Measurements from ENCODE around the gene CD6. TPM values are rescaled to one million over a fixed set of nuclear protein-coding genes. Genes with fewer than 3 reads are reported as not detected.

The CD6 gene
- total and polyA plus RNA-seq, 2 donors (not counting 3 experiments of a cell fraction or from before 2014, with no cell fraction given) = not detected

- Histone ChIP-seq H3K79me2 (ENCODE audit: control insufficient read depth, insufficient read depth, low read length) (no peaks in the 10 kb centered on the region), H3K9ac (replicated peaks; ENCODE audit: extremely low read depth, insufficient read depth, low read length) (no peak overlapping the region), H3K27me3 (ENCODE audit: control insufficient read depth in 2 of 2, insufficient read depth in 2 of 2, low read length in 2 of 2) (no peaks in the 10 kb centered on the region), H3K4me1 (ENCODE audit: control insufficient read depth, extremely low read depth, insufficient read depth, low read length) (no peaks in the 10 kb centered on the region), H3K36me3 (ENCODE audit: control insufficient read depth in 2 of 2, extremely low read depth in 1 of 2, insufficient read depth in 2 of 2, low read length in 2 of 2) (no peaks in the 10 kb centered on the region), H2AFZ (ENCODE audit: low read depth, low read length) (no peak overlapping the region), H3K9me1 (replicated peaks; ENCODE audit: control insufficient read depth, extremely low read depth, insufficient read depth, low read length) (no peaks in the 10 kb centered on the region), H3K9me3 (replicated peaks; ENCODE audit: control insufficient read depth, insufficient read depth, low read length) (no peaks in the 10 kb centered on the region), H3K27ac (ENCODE audit: insufficient read depth, low read depth, low read length) (no peak overlapping the region), H3K4me3 (replicated peaks in 1 of 3; ENCODE audit: insufficient read depth in 1 of 3, low read depth in 1 of 3, low read length in 3 of 3) (no peak overlapping the region), H3K4me2 (ENCODE audit: insufficient read depth, low read length) (no peak overlapping the region), H4K20me1 (replicated peaks; ENCODE audit: control insufficient read depth, extremely low read depth, insufficient read depth, low read length) (no peaks in the 10 kb centered on the region)
- dilution Hi-C loops (cut with MboI; ENCODE audit: extremely low pct_ligation_motif_present, low sequenced_read_pairs) = no loop called here
- CTCF ChIA-PET = no interaction called here
- TF ChIP-seq CTCF (IDR thresholded peaks at IDR 0.05; ENCODE audit: extremely low read depth in 1 of 2, insufficient read depth in 1 of 2, low read depth in 1 of 2, low read length in 2 of 2) (no peak), MAX (IDR thresholded peaks at IDR 0.05; ENCODE audit: insufficient read depth, insufficient read length) (no peak), FOS (IDR thresholded peaks at IDR 0.05; ENCODE audit: borderline replicate concordance, insufficient read depth, low read length) (no peak), EZH2 (IDR thresholded peaks at IDR 0.05; ENCODE audit: borderline replicate concordance, low read depth, low read length, severe bottlenecking) (no peak), POLR2AphosphoS5 (IDR thresholded peaks at IDR 0.05; ENCODE audit: insufficient read depth, low read depth, low read length) (no peak), GATA2 (IDR thresholded peaks at IDR 0.05; ENCODE audit: insufficient read depth, insufficient read length, low read depth, low read length) (no peak), POLR2A (IDR thresholded peaks at IDR 0.05; ENCODE audit: low read depth, low read length) (no peak), JUN (IDR thresholded peaks at IDR 0.05; ENCODE audit: borderline replicate concordance, insufficient read depth, insufficient read length, low read depth) (no peak), MYC (IDR thresholded peaks at IDR 0.05; ENCODE audit: low read depth, low read length) (no peak)
- POLR2A ChIA-PET = no interaction called here
- no TSS peak for BruUV-seq (replicated peaks)
- intact Hi-C loops (cut with micrococcal nuclease) = no loop called here
- no peak for FAIRE-seq
- DNase-seq (ENCODE audit: low read depth, low spot score) = no peak
Measured at GRCh38 chr11:61054927-61055562, 83.6 kb downstream of the CD6 start.
